Upper lobe of left lung (tissue), 6 donors: ENCODE data around the gene B3GNT5. TPM values are rescaled to one million over a fixed set of nuclear protein-coding genes. Genes with fewer than 3 reads are reported as not detected.

Source experiments
- ATAC-seq, 2 donors: fragments of 200-7000 bp; cut with Tn5 transposase; one replicate each; pipeline ENCODE4 v1.9.1; 2022; ENCODE audit warnings: mild to moderate bottlenecking in 2 of 2, moderate library complexity in 2 of 2; ENCODE audit not compliant: low FRiP score in 2 of 2
- DNase-seq, 2 donors: peaks; one replicate each; pipeline ENCODE4 v3.0.0-alpha.2; 2019 to 2020
- H3K27ac ChIP-seq, 4 donors: fragments of 200-600 bp; sonication (generic); one replicate each; pipeline ENCODE4 v1.5.1; 2016 to 2019
- H3K27me3 ChIP-seq, 4 donors: fragments of 200-600 bp; sonication (generic); one replicate each; pipeline ENCODE4 v1.5.1; 2017 to 2019
- H3K36me3 ChIP-seq, 4 donors: fragments of 200-600 bp; sonication (generic); one replicate each; pipeline ENCODE4 v1.5.1; 2016 to 2019
- H3K4me1 ChIP-seq, 4 donors: fragments of 200-600 bp; sonication (generic); one replicate each; pipeline ENCODE4 v1.5.1; 2018 to 2019
- H3K4me3 ChIP-seq, 4 donors: fragments of 200-600 bp; sonication (generic); one replicate each; pipeline ENCODE4 v1.5.1; 2017 to 2019; ENCODE audit warnings: mild to moderate bottlenecking in 2 of 4, moderate library complexity in 1 of 4
- H3K9me3 ChIP-seq, 4 donors: fragments of 200-600 bp; sonication (generic); one replicate each; pipeline ENCODE4 v1.5.1; 2018 to 2019
- EP300 ChIP-seq, 4 donors: sonication (generic); formaldehyde crosslinking; IDR thresholded peaks; one replicate each; pipeline ENCODE4 v1.5.1; 2017; ENCODE audit warnings: antibody characterized with exemption in 4 of 4, control low read depth in 2 of 4
- POLR2A ChIP-seq, 4 donors: fragments of 450-650 bp; IDR thresholded peaks; one replicate each; pipeline ENCODE4 v1.5.1; 2016 to 2017; ENCODE audit warnings: antibody characterized with exemption in 4 of 4, mild to moderate bottlenecking in 2 of 4
- POLR2AphosphoS5 ChIP-seq, 2 donors: sonication (generic); formaldehyde crosslinking; IDR thresholded peaks; one replicate each; pipeline ENCODE4 v1.5.1; 2017; ENCODE audit warnings: antibody characterized with exemption in 2 of 2
- WGBS, 2 donors: methylation state at CpG; one replicate each; pipeline ENCODE4 v1.1.5; 2017 to 2018; 5-methylcytosine and 5-hydroxymethylcytosine counted together
- total RNA-seq, 6 donors: library from RNA; depleted of rRNA in 4 of 6; stranded (reverse); fragments of >200 nt in 4 of 6; gene quantifications; one replicate each; pipeline versions ENCODE4 v1.1.0 to v1.2.1, GENCODE V29; 2016 to 2021
- TF ChIP-seq, protein P1 (sequence below), 6 experiments: fragments of 450-650 bp in 4 of 6; fragments of 200-600 bp in 2 of 6; sonication (generic) in 2 of 6; IDR thresholded peaks; one replicate each; pipeline ENCODE4 v1.5.1; 2016 to 2019; ENCODE audit warnings: antibody characterized with exemption in 6 of 6
- donor health status: DM: no; HTN: no; CAD: no; lungs with moderate emphysema.
- donor health status: DM: no; HTN: yes; CAD: no; lungs with severe emphysema.

Gene B3GNT5
- total RNA-seq, 6 donors from 2014 or later = 15.7 to 44.5 (median 28.3) TPM

DNA sequence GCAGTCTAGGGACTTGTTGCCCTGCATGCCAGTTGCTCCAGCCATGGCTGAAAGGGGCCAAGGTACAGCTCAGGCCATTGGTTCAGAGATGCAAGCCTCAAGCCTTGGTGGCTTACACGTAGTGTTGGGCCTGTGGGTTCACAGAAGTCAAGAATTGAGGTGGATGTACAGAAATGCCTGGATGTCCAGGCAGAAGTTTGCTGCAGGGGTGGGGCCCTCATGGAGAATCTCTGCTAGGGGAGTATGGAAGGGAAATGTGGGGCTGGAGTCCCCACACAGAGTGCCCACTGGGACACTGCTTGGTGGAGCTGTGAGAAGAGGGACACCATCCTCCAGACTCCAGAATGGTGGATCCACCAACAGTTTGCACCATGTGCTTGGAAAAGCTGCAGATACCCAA, 10.6 kb upstream of the B3GNT5 start:
- Histone ChIP-seq H3K27me3 (no peaks in the 10 kb centered on the region), H3K36me3 (no peaks in the 10 kb centered on the region), H3K4me1 (peaks cover 5 to 16% (median 9%) of the 10 kb centered on the region in 4 donors), H3K27ac (no peak overlapping the region), H3K4me3 (no peak overlapping the region), H3K9me3 (peaks cover 0 to 12% (median 10%) of the 10 kb centered on the region in 4 donors)
- ATAC-seq = no peak
- TF ChIP-seq POLR2AphosphoS5 (IDR thresholded peaks at IDR 0.05) (no peak), POLR2A (IDR thresholded peaks at IDR 0.05) (no peak), EP300 (IDR thresholded peaks at IDR 0.05) (no peak)
- TF ChIP-seq, protein P1, sequence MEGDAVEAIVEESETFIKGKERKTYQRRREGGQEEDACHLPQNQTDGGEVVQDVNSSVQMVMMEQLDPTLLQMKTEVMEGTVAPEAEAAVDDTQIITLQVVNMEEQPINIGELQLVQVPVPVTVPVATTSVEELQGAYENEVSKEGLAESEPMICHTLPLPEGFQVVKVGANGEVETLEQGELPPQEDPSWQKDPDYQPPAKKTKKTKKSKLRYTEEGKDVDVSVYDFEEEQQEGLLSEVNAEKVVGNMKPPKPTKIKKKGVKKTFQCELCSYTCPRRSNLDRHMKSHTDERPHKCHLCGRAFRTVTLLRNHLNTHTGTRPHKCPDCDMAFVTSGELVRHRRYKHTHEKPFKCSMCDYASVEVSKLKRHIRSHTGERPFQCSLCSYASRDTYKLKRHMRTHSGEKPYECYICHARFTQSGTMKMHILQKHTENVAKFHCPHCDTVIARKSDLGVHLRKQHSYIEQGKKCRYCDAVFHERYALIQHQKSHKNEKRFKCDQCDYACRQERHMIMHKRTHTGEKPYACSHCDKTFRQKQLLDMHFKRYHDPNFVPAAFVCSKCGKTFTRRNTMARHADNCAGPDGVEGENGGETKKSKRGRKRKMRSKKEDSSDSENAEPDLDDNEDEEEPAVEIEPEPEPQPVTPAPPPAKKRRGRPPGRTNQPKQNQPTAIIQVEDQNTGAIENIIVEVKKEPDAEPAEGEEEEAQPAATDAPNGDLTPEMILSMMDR (IDR thresholded peaks at IDR 0.05) = no peak
- DNase-seq = no peak
- WGBS, 2 donors = 80 to 95% methylated on average over 1 of the region's 1 CpG

DNA sequence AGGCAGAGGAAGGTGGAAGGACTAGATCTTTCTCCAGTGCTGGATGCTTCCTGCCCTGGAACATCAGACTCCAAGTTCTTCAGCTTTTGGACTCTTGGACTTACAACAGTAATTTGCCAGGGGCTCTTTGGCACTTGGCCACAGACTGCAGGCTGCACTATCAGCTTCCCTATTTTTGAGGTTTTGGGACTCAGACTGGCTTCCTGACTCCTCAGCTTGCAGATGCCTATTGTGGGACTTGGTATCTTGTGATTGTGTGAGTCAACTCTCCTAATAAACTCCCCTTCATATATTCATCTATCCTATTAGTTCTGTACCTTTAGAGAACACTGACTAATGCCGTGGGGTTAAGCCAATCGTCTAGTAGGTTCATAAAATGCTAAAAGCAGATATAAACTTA, 8.8 kb upstream of the B3GNT5 start:
- TF ChIP-seq EP300 (IDR thresholded peaks at IDR 0.05) (peak in 1 of 4 donors; percentile 38), POLR2AphosphoS5 (IDR thresholded peaks at IDR 0.05) (no peak), POLR2A (IDR thresholded peaks at IDR 0.05) (no peak)
- TF ChIP-seq, protein P1 (IDR thresholded peaks at IDR 0.05) = no peak
- H3K36me3 ChIP-seq = no peaks in the 10 kb centered on the region
- H3K27ac ChIP-seq = peak overlapping the region in 3 of 4 donors; percentile 49 to 68 (median 66)
- 44 to 58% methylated on average over 2 of the region's 2 CpGs for WGBS, 2 donors
- ATAC-seq (peak in 1 of 2 donors; percentile 72), DNase-seq (peak in 1 of 2 donors; percentile 79)
- H3K4me1 ChIP-seq = peaks cover 5 to 16% (median 9%) of the 10 kb centered on the region in 4 donors
- no peaks in the 10 kb centered on the region for H3K27me3 ChIP-seq
- H3K4me3 ChIP-seq = no peak overlapping the region
- H3K9me3 ChIP-seq = peaks cover 0 to 12% (median 10%) of the 10 kb centered on the region in 4 donors

DNA sequence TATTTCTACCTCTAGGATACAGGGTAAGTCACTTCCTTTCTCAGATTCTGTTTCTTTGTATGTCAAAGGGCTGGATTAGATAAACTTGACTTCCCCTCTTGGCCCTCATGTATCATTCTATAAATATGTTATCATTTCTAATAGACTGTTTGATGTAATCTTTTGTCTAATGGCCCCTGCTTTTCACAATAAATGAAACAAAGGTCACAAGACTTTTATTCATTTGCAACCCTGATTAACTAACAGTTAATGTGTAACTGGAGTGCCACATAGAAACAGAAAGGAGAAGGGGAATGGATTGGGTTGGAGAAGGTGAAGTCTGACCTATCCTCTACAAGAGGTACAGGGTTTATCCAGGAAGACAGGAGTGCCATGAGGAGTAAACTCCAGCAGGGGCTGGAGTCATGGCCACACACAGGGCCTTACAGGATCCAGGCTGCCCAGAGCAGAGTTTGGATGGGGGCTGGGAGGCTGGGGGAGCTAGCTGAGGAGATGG, 8.0 kb upstream of the B3GNT5 start:
- Histone ChIP-seq H3K4me3 (no peak overlapping the region), H3K36me3 (no peaks in the 10 kb centered on the region), H3K4me1 (peaks cover 5 to 16% (median 9%) of the 10 kb centered on the region in 4 donors), H3K9me3 (peaks cover 0 to 12% (median 10%) of the 10 kb centered on the region in 4 donors), H3K27ac (peak overlapping the region; percentile 41 to 75 (median 67)), H3K27me3 (no peaks in the 10 kb centered on the region)
- DNase-seq = no peak
- ATAC-seq = peak in 1 of 2 donors; percentile 37
- TF ChIP-seq POLR2AphosphoS5 (IDR thresholded peaks at IDR 0.05) (no peak), POLR2A (IDR thresholded peaks at IDR 0.05) (no peak), EP300 (IDR thresholded peaks at IDR 0.05) (no peak)
- TF ChIP-seq, protein P1 (IDR thresholded peaks at IDR 0.05) = peak in 1 of 6 experiments; percentile 13

DNA sequence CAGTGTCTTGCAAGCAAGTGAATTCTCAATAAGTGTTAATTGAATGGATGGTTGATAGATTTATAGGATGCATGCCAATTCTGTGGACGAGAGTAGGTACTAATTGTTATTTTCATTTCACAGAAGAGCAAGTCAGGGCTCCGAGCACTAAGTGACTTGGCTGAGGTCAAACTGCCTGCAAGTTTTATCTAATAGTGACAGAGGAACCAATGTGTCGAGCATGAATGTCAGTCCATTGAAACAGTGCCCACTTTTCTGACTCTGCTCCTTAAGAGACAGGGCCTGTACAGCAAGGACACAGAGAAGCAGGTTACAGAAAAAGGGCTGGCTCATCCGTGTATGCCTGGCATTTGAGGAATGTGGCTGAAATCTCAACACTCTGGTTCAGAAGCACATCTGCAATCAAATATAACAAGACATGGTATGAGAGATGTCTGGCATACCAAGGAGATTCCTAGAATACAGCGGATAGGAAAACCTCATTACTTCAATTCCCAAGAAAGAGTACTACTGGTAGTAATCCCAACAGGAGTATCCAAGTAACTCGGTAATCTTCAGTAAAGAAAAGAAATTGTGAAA, 6.0 kb upstream of the B3GNT5 start:
- Histone ChIP-seq H3K27me3 (no peaks in the 10 kb centered on the region), H3K36me3 (no peaks in the 10 kb centered on the region), H3K9me3 (peaks cover 0 to 7% (median 7%) of the 10 kb centered on the region in 4 donors), H3K4me3 (no peak overlapping the region), H3K4me1 (peaks cover 7 to 21% (median 10%) of the 10 kb centered on the region in 4 donors), H3K27ac (no peak overlapping the region)
- no peak for DNase-seq
- no peak for ATAC-seq
- TF ChIP-seq POLR2AphosphoS5 (IDR thresholded peaks at IDR 0.05) = no peak
- TF ChIP-seq POLR2A (IDR thresholded peaks at IDR 0.05) = no peak
- TF ChIP-seq EP300 (IDR thresholded peaks at IDR 0.05) = no peak
- TF ChIP-seq, protein P1 (IDR thresholded peaks at IDR 0.05) = no peak
- 66 to 67% methylated on average over 6 of the region's 6 CpGs for WGBS, 2 donors
